Ishikawa (cell line): ENCODE results near the gene NSG2.

Experiments used
- CREB1 ChIP-seq: IDR thresholded peaks from 2 replicates; pipeline ENCODE4 v1.6.1; 2012; ENCODE audit warnings: low read depth
- EGR1 ChIP-seq: IDR thresholded peaks from 2 replicates; pipeline ENCODE4 v1.6.1; 2012
- EP300 ChIP-seq: IDR thresholded peaks from 2 replicates; pipeline ENCODE4 v1.6.1; 2012; ENCODE audit warnings: borderline replicate concordance
- MAX ChIP-seq: IDR thresholded peaks from 2 replicates; pipeline ENCODE4 v1.6.1; 2012
- NFIC ChIP-seq: IDR thresholded peaks from 2 replicates; pipeline ENCODE4 v1.6.1; 2012
- REST ChIP-seq: IDR thresholded peaks from 2 replicates; pipeline ENCODE4 v1.6.1; 2012; ENCODE audit warnings: low read depth, mild to moderate bottlenecking
- TAF1 ChIP-seq: IDR thresholded peaks from 2 replicates; pipeline ENCODE4 v1.6.1; 2012; ENCODE audit warnings: low read depth, mild to moderate bottlenecking
- TCF12 ChIP-seq: IDR thresholded peaks from 2 replicates; pipeline ENCODE4 v1.6.1; 2012; ENCODE audit warnings: low read depth
- USF1 ChIP-seq: IDR thresholded peaks from 2 replicates; pipeline ENCODE4 v1.6.1; 2012
- ZBTB7A ChIP-seq: IDR thresholded peaks from 2 replicates; pipeline ENCODE4 v1.6.1; 2012; ENCODE audit warnings: low read depth

- no peak for TF ChIP-seq REST
- no peak for TF ChIP-seq EP300
- TF ChIP-seq MAX: no peak
- no peak for TF ChIP-seq TCF12
- TF ChIP-seq USF1: no peak
- TF ChIP-seq ZBTB7A: no peak
- no peak for TF ChIP-seq NFIC
- TF ChIP-seq CREB1: no peak
- no peak for TF ChIP-seq EGR1
- no peak for TF ChIP-seq TAF1
Measured at GRCh38 chr5:174151599-174152181, 106.2 kb downstream of the NSG2 start.
